Coronary artery (tissue), 2 donors: ENCODE measurements around the gene PDE6B.

ENCODE experiments used
- DNase-seq: peaks from one replicate; pipeline ENCODE4 v3.0.0-alpha.2; 2017; ENCODE audit warnings: low spot score
- H3K27ac ChIP-seq, 2 donors: fragments of 200-600 bp; sonication (generic); one replicate each; pipeline ENCODE4 v1.5.1; 2016 to 2019
- H3K4me3 ChIP-seq: fragments of 200-600 bp; sonication (generic); 2 replicates; pipeline ENCODE4 v1.5.1; 2016; ENCODE audit warnings: mild to moderate bottlenecking, moderate library complexity
- CTCF ChIP-seq: fragments of 200-600 bp; sonication (generic); IDR thresholded peaks from one replicate; pipeline ENCODE4 v1.5.1; 2019; ENCODE audit warnings: antibody characterized with exemption

The PDE6B gene

GRCh38 chr4:677431-678293 is 52.3 kb downstream of the PDE6B start:
- DNase-seq, result no peak
- H3K27ac ChIP-seq, result no peak overlapping the region

GRCh38 chr4:678331-679103 is 53.1 kb downstream of the PDE6B start:
- no peak for DNase-seq
- TF ChIP-seq CTCF, result no peak
- no peak overlapping the region for H3K4me3 ChIP-seq
- H3K27ac ChIP-seq, result no peak overlapping the region

More at GRCh38 chr4:677431-678293, 52.3 kb downstream of the PDE6B start:
- TF ChIP-seq CTCF, result no peak
- H3K4me3 ChIP-seq, result no peak overlapping the region

GRCh38 chr4:679104-679481 is 53.7 kb downstream of the PDE6B start:
- no peak for DNase-seq
- Histone ChIP-seq H3K4me3 (no peak overlapping the region), H3K27ac (no peak overlapping the region)
- no peak for TF ChIP-seq CTCF

GRCh38 chr4:679629-680028 is 54.3 kb downstream of the PDE6B start:
- H3K4me3 ChIP-seq, result no peak overlapping the region
- no peak for TF ChIP-seq CTCF
- no peak for DNase-seq
- no peak overlapping the region for H3K27ac ChIP-seq

GRCh38 chr4:680091-680490 is 54.7 kb downstream of the PDE6B start:
- H3K27ac ChIP-seq, result no peak overlapping the region
- DNase-seq, result no peak
- no peak overlapping the region for H3K4me3 ChIP-seq
- no peak for TF ChIP-seq CTCF

GRCh38 chr4:680551-680927 is 55.2 kb downstream of the PDE6B start:
- Histone ChIP-seq H3K4me3 (peak overlapping the region; percentile 73), H3K27ac (no peak overlapping the region)
- no peak for DNase-seq
- no peak for TF ChIP-seq CTCF
